Measurements from ENCODE around the gene KIF20A.
"Not testable (repeated sequence)": the region's sequence is repeated elsewhere in the genome, so short reads cannot be mapped to it uniquely, and the experiment has no call there.

Gene KIF20A

GRCh38 chr5:138178516-138179276, at the start of gene KIF20A, which contains the start of gene BRD8:
KIF20A (plus strand) TSS chr5:138179112; CDS start chr5:138179681, 569 bp downstream.
BRD8 (minus strand) TSS chr5:138178630; CDS start chr5:138178614, 16 bp downstream.
- in situ Hi-C loops (cut with MboI; ENCODE audit: low sequenced_read_pairs) = loop anchor here (25.0 kb wide), 1 partner anchor 234 kb away; no protein-coding TSS in a partner anchor

GRCh38 chr5:138129347-138129746, 49.6 kb upstream of the KIF20A start:
- in situ Hi-C loops (cut with MboI; ENCODE audit: low sequenced_read_pairs) = loop anchor here (25.0 kb wide), 1 partner anchor 342 kb away; no protein-coding TSS in a partner anchor

- in situ Hi-C loops (cut with MboI; ENCODE audit: low sequenced_read_pairs) = loop anchor here (25.0 kb wide), 1 partner anchor 345 kb away; no protein-coding TSS in a partner anchor
These were observed 46.4 kb upstream of the KIF20A start for GRCh38 chr5:138132543-138132942.

GRCh38 chr5:138138949-138139780, 39.7 kb upstream of the KIF20A start, which contains the start of gene NME5:
NME5 (minus strand) TSS chr5:138139428; CDS start chr5:138138780, 648 bp downstream.
- in situ Hi-C loops (cut with MboI; ENCODE audit: low sequenced_read_pairs) = loop anchor here (25.0 kb wide), 1 partner anchor 352 kb away; no protein-coding TSS in a partner anchor

GRCh38 chr5:138139781-138140090, 39.2 kb upstream of the KIF20A start:
- in situ Hi-C loops (cut with MboI; ENCODE audit: low sequenced_read_pairs) = loop anchor here (25.0 kb wide), 1 partner anchor 352 kb away; no protein-coding TSS in a partner anchor

GRCh38 chr5:138140268-138140667, 38.6 kb upstream of the KIF20A start:
- in situ Hi-C loops (cut with MboI; ENCODE audit: low sequenced_read_pairs) = loop anchor here (25.0 kb wide), 1 partner anchor 353 kb away; no protein-coding TSS in a partner anchor

- in situ Hi-C loops (cut with MboI; ENCODE audit: low sequenced_read_pairs) = loop anchor here (25.0 kb wide), 1 partner anchor 354 kb away; no protein-coding TSS in a partner anchor
These were observed 37.2 kb upstream of the KIF20A start for GRCh38 chr5:138141734-138142133.

GRCh38 chr5:138143578-138143977, 35.3 kb upstream of the KIF20A start:
- in situ Hi-C loops (cut with MboI; ENCODE audit: low sequenced_read_pairs) = loop anchor here (25.0 kb wide), 1 partner anchor 356 kb away; no protein-coding TSS in a partner anchor

GRCh38 chr5:138148811-138149210, 30.1 kb upstream of the KIF20A start:
- in situ Hi-C loops (cut with MboI; ENCODE audit: low sequenced_read_pairs) = loop anchor here (25.0 kb wide), 1 partner anchor 362 kb away; no protein-coding TSS in a partner anchor

GRCh38 chr5:138149530-138149929, 29.4 kb upstream of the KIF20A start:
- in situ Hi-C loops (cut with MboI; ENCODE audit: low sequenced_read_pairs) = loop anchor here (25.0 kb wide), 1 partner anchor 362 kb away; no protein-coding TSS in a partner anchor

- in situ Hi-C loops (cut with MboI; ENCODE audit: low sequenced_read_pairs) = not testable (repeated sequence)
These were observed 22.9 kb upstream of the KIF20A start for GRCh38 chr5:138155977-138156376.

GRCh38 chr5:138157626-138158025, 21.3 kb upstream of the KIF20A start:
- in situ Hi-C loops (cut with MboI; ENCODE audit: low sequenced_read_pairs) = no loop called here

GRCh38 chr5:138159666-138160065, 19.2 kb upstream of the KIF20A start:
- in situ Hi-C loops (cut with MboI; ENCODE audit: low sequenced_read_pairs) = no loop called here

- in situ Hi-C loops (cut with MboI; ENCODE audit: low sequenced_read_pairs) = no loop called here
These were observed 18.2 kb upstream of the KIF20A start for GRCh38 chr5:138160706-138161105.

- in situ Hi-C loops (cut with MboI; ENCODE audit: low sequenced_read_pairs) = no loop called here
These were observed 15.2 kb upstream of the KIF20A start for GRCh38 chr5:138163721-138164120.

- in situ Hi-C loops (cut with MboI; ENCODE audit: low sequenced_read_pairs) = no loop called here
These were observed 9.8 kb upstream of the KIF20A start for GRCh38 chr5:138169124-138169523.

GRCh38 chr5:138170299-138170698, 8.6 kb upstream of the KIF20A start:
- in situ Hi-C loops (cut with MboI; ENCODE audit: low sequenced_read_pairs) = no loop called here

GRCh38 chr5:138177941-138178515, 884 bp upstream of the KIF20A start:
- in situ Hi-C loops (cut with MboI; ENCODE audit: low sequenced_read_pairs) = loop anchor here (25.0 kb wide), 1 partner anchor 234 kb away; no protein-coding TSS in a partner anchor

GRCh38 chr5:138179277-138179857, 455 bp downstream of the KIF20A start:
- in situ Hi-C loops (cut with MboI; ENCODE audit: low sequenced_read_pairs) = loop anchor here (25.0 kb wide), 1 partner anchor 233 kb away; no protein-coding TSS in a partner anchor

GRCh38 chr5:138180183-138180782, 1.4 kb downstream of the KIF20A start:
- in situ Hi-C loops (cut with MboI; ENCODE audit: low sequenced_read_pairs) = loop anchor here (25.0 kb wide), 1 partner anchor 232 kb away; no protein-coding TSS in a partner anchor

Data from HL-60/S4 treated with phorbol 12-myristate 13-acetate at 8.2 ng/mL for 4 days and 3 days (cell line).